ENCODE measurements around the gene CLSTN2. TPM values are rescaled to one million over a fixed set of nuclear protein-coding genes. Genes with fewer than 3 reads are reported as not detected.
A peak's percentile ranks its signal among the peaks of the same experiment; 100 is the strongest.

Gene CLSTN2
- total and polyA plus RNA-seq, 2 of the 8 experiments (the other 6 are each of a cell fraction or from before 2014, with no cell fraction given): 0.39 to 0.52 TPM

DNA sequence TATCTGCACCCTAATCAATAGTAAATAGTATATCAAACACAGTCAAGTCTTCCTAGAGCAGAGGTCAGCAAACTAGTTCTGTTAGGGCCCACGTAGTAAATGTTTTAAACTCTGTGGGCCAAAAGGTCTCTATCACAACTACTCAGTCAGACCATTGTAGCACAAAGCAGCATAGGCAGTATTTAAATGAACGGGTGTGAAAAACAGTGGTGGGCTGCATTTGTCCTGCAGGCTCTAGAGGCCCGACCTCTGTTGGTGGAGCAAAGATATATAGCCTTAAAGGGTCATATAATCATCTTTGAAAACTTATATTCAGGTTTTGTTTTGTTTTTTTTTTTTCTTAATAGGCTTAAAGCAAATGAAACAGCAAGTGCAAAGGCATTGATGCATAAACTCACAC lies 416.5 kb downstream of the CLSTN2 start (continued):
- TF ChIP-seq, protein P1, sequence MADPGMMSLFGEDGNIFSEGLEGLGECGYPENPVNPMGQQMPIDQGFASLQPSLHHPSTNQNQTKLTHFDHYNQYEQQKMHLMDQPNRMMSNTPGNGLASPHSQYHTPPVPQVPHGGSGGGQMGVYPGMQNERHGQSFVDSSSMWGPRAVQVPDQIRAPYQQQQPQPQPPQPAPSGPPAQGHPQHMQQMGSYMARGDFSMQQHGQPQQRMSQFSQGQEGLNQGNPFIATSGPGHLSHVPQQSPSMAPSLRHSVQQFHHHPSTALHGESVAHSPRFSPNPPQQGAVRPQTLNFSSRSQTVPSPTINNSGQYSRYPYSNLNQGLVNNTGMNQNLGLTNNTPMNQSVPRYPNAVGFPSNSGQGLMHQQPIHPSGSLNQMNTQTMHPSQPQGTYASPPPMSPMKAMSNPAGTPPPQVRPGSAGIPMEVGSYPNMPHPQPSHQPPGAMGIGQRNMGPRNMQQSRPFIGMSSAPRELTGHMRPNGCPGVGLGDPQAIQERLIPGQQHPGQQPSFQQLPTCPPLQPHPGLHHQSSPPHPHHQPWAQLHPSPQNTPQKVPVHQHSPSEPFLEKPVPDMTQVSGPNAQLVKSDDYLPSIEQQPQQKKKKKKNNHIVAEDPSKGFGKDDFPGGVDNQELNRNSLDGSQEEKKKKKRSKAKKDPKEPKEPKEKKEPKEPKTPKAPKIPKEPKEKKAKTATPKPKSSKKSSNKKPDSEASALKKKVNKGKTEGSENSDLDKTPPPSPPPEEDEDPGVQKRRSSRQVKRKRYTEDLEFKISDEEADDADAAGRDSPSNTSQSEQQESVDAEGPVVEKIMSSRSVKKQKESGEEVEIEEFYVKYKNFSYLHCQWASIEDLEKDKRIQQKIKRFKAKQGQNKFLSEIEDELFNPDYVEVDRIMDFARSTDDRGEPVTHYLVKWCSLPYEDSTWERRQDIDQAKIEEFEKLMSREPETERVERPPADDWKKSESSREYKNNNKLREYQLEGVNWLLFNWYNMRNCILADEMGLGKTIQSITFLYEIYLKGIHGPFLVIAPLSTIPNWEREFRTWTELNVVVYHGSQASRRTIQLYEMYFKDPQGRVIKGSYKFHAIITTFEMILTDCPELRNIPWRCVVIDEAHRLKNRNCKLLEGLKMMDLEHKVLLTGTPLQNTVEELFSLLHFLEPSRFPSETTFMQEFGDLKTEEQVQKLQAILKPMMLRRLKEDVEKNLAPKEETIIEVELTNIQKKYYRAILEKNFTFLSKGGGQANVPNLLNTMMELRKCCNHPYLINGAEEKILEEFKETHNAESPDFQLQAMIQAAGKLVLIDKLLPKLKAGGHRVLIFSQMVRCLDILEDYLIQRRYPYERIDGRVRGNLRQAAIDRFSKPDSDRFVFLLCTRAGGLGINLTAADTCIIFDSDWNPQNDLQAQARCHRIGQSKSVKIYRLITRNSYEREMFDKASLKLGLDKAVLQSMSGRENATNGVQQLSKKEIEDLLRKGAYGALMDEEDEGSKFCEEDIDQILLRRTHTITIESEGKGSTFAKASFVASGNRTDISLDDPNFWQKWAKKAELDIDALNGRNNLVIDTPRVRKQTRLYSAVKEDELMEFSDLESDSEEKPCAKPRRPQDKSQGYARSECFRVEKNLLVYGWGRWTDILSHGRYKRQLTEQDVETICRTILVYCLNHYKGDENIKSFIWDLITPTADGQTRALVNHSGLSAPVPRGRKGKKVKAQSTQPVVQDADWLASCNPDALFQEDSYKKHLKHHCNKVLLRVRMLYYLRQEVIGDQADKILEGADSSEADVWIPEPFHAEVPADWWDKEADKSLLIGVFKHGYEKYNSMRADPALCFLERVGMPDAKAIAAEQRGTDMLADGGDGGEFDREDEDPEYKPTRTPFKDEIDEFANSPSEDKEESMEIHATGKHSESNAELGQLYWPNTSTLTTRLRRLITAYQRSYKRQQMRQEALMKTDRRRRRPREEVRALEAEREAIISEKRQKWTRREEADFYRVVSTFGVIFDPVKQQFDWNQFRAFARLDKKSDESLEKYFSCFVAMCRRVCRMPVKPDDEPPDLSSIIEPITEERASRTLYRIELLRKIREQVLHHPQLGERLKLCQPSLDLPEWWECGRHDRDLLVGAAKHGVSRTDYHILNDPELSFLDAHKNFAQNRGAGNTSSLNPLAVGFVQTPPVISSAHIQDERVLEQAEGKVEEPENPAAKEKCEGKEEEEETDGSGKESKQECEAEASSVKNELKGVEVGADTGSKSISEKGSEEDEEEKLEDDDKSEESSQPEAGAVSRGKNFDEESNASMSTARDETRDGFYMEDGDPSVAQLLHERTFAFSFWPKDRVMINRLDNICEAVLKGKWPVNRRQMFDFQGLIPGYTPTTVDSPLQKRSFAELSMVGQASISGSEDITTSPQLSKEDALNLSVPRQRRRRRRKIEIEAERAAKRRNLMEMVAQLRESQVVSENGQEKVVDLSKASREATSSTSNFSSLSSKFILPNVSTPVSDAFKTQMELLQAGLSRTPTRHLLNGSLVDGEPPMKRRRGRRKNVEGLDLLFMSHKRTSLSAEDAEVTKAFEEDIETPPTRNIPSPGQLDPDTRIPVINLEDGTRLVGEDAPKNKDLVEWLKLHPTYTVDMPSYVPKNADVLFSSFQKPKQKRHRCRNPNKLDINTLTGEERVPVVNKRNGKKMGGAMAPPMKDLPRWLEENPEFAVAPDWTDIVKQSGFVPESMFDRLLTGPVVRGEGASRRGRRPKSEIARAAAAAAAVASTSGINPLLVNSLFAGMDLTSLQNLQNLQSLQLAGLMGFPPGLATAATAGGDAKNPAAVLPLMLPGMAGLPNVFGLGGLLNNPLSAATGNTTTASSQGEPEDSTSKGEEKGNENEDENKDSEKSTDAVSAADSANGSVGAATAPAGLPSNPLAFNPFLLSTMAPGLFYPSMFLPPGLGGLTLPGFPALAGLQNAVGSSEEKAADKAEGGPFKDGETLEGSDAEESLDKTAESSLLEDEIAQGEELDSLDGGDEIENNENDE (IDR thresholded peaks at IDR 0.05; ENCODE audit: insufficient replicate concordance, low read length): no peak
- TF ChIP-seq BCL11A (IDR thresholded peaks at IDR 0.05; ENCODE audit: low read depth in 2 of 2, low read length in 2 of 2): no peak
- TF ChIP-seq CHD2 (IDR thresholded peaks at IDR 0.05; ENCODE audit: low read length): no peak
- TF ChIP-seq JUN (IDR thresholded peaks at IDR 0.05; ENCODE audit: low read depth, low read length): no peak
- peak in 1 of 2 experiments; percentile 35; a peak in 2 of 4 replicates for TF ChIP-seq RAD21 (IDR thresholded peaks at IDR 0.05 in 1 of 2, conservative IDR thresholded peaks at IDR 0.05 in 1 of 2; ENCODE audit: low read depth in 2 of 2, low read length in 2 of 2)

Data from H1 (cell line).